BE2C (cell line): Measurements from ENCODE around the gene PPP1R18.

Experiments
- DNase-seq: peaks from one replicate; pipeline ENCODE4 v3.0.0-alpha.2; 2020
- H3K27me3 ChIP-seq: fragments of 250-450 bp; sonication (Bioruptor Pico); 2 replicates; pipeline ENCODE4 v1.5.1; 2020; ENCODE audit warnings: mild to moderate bottlenecking
- H3K36me3 ChIP-seq: fragments of 250-450 bp; sonication (Bioruptor Pico); 2 replicates; pipeline ENCODE4 v1.5.1; 2020; ENCODE audit warnings: mild to moderate bottlenecking
- H3K4me1 ChIP-seq: fragments of 250-450 bp; sonication (Bioruptor Pico); 2 replicates; pipeline ENCODE4 v1.5.1; 2020
- H3K4me3 ChIP-seq: 2 replicates; pipeline ENCODE4 v1.5.1; 2011; ENCODE audit warnings: low read depth, low read length
- H3K9me3 ChIP-seq: fragments of 250-450 bp; sonication (Bioruptor Pico); 2 replicates; pipeline ENCODE4 v1.5.1; 2020
- CTCF ChIP-seq: IDR thresholded peaks from 2 replicates; pipeline ENCODE4 v1.5.1; 2012; ENCODE audit warnings: mild to moderate bottlenecking, low read depth, low read length

PPP1R18 gene

GRCh38 chr6:30643656-30644055 lies 42.8 kb downstream of the PPP1R18 start:
- DNase-seq: no peak
- no peak overlapping the region for H3K4me3 ChIP-seq
- H3K27me3 ChIP-seq: no peaks in the 10 kb centered on the region
- no peak for TF ChIP-seq CTCF
- H3K4me1 ChIP-seq: no peaks in the 10 kb centered on the region; the same call in 1 of the 2 replicates
- H3K36me3 ChIP-seq: no peaks in the 10 kb centered on the region; the same call in 1 of the 2 replicates
- no peaks in the 10 kb centered on the region for H3K9me3 ChIP-seq

- Histone ChIP-seq H3K36me3 (no peaks in the 10 kb centered on the region; the same call in 1 of the 2 replicates), H3K4me3 (no peak overlapping the region), H3K4me1 (no peaks in the 10 kb centered on the region), H3K9me3 (no peaks in the 10 kb centered on the region), H3K27me3 (no peaks in the 10 kb centered on the region)
- DNase-seq: no peak
- TF ChIP-seq CTCF: no peak
Measured at GRCh38 chr6:30641048-30641447, 45.4 kb downstream of the PPP1R18 start.

- no peak for TF ChIP-seq CTCF
- Histone ChIP-seq H3K4me1 (no peaks in the 10 kb centered on the region), H3K9me3 (no peaks in the 10 kb centered on the region), H3K36me3 (no peaks in the 10 kb centered on the region; the same call in 1 of the 2 replicates), H3K27me3 (no peaks in the 10 kb centered on the region), H3K4me3 (no peak overlapping the region)
- no peak for DNase-seq
Measured at GRCh38 chr6:30640481-30640880, 46.0 kb downstream of the PPP1R18 start.

- DNase-seq: no peak
- no peak for TF ChIP-seq CTCF
- Histone ChIP-seq H3K9me3 (no peaks in the 10 kb centered on the region), H3K4me1 (no peaks in the 10 kb centered on the region), H3K36me3 (no peaks in the 10 kb centered on the region; the same call in 1 of the 2 replicates), H3K4me3 (no peak overlapping the region), H3K27me3 (no peaks in the 10 kb centered on the region)
Measured at GRCh38 chr6:30635834-30636233, 50.6 kb downstream of the PPP1R18 start.

GRCh38 chr6:30626484-30627366 lies 59.7 kb downstream of the PPP1R18 start, which contains the start of gene ATAT1:
ATAT1 (plus strand) TSS chr6:30626874.
- Histone ChIP-seq H3K36me3 (peaks cover 22% of the 10 kb centered on the region), H3K4me3 (peak within 1 kb of the TSS; percentile 88)
- DNase-seq: peak; percentile 83

More at GRCh38 chr6:30626484-30627366, 59.7 kb downstream of the PPP1R18 start, which contains the start of gene ATAT1:
- Histone ChIP-seq H3K9me3 (no peaks in the 10 kb centered on the region), H3K4me1 (no peaks in the 10 kb centered on the region), H3K27me3 (no peaks in the 10 kb centered on the region)
- TF ChIP-seq CTCF: peak; percentile 47
